WTC11 (cell line): ENCODE results near the gene DDX39B. TPM values are rescaled to one million over a fixed set of nuclear protein-coding genes. Genes with fewer than 3 reads are reported as not detected.
A peak's percentile ranks its signal among the peaks of the same experiment; 100 is the strongest.

Experiments
- ATAC-seq: fragments of 200-7000 bp; cut with Tn5 transposase; 2 replicates; pipeline ENCODE4 v1.10.0; 2021; ENCODE audit warnings: mild to moderate bottlenecking, moderate library complexity
- CTCF ChIA-PET: fragments of 300-600 bp; sonication (Branson Sonifier 250); formaldehyde crosslinking; loops from one replicate; lab custom pipeline; 2021; ENCODE audit warnings: antibody characterized with exemption; lab: Charles Lee
- POLR2A ChIA-PET: fragments of 350-600 bp; sonication (Branson Sonifier 250); formaldehyde crosslinking; loops from one replicate; lab custom pipeline; 2021; ENCODE audit warnings: antibody characterized with exemption; lab: Charles Lee
- DNase-seq: peaks from one replicate; pipeline ENCODE4 v3.0.0; 2021; ENCODE audit warnings: low spot score
- H3K27ac Mint-ChIP-seq: 2 replicates; pipeline ENCODE4 v1.8.0; 2021; ENCODE audit warnings: mixed read lengths
- H3K27me3 Mint-ChIP-seq: 2 replicates; pipeline ENCODE4 v1.8.0; 2021; ENCODE audit warnings: low read depth, mild to moderate bottlenecking, moderate library complexity, mixed read lengths
- H3K36me3 Mint-ChIP-seq: 2 replicates; pipeline ENCODE4 v1.8.0; 2021; ENCODE audit warnings: mixed read lengths
- H3K4me1 Mint-ChIP-seq: 2 replicates; pipeline ENCODE4 v1.8.0; 2022; ENCODE audit warnings: mixed read lengths
- H3K4me3 Mint-ChIP-seq: 2 replicates; pipeline ENCODE4 v1.8.0; 2021; ENCODE audit warnings: mild to moderate bottlenecking, moderate library complexity, mixed read lengths
- H3K9me3 Mint-ChIP-seq: 2 replicates; pipeline ENCODE4 v1.8.0; 2021; ENCODE audit warnings: mixed read lengths
- E2F5 ChIP-seq: sonication (generic); formaldehyde crosslinking; IDR thresholded peaks from 2 replicates; pipeline ENCODE4 v1.8.1; 2022; ENCODE audit warnings: mild to moderate bottlenecking, moderate library complexity, missing genetic modification reagents
- ELF4 ChIP-seq: sonication (generic); formaldehyde crosslinking; IDR thresholded peaks from 2 replicates; pipeline ENCODE4 v1.8.1; 2022; ENCODE audit warnings: low read depth, mild to moderate bottlenecking, moderate library complexity, missing genetic modification reagents
- EMX1 ChIP-seq: fragments of 250-450 bp; sonication (Bioruptor Pico); IDR thresholded peaks from 2 replicates; pipeline ENCODE4 v1.8.0; 2021; ENCODE audit warnings: mild to moderate bottlenecking
- ETV6 ChIP-seq: sonication (generic); formaldehyde crosslinking; IDR thresholded peaks from 2 replicates; pipeline ENCODE4 v1.8.1; 2022; ENCODE audit warnings: mild to moderate bottlenecking, missing genetic modification reagents
- FOXK1 ChIP-seq: sonication (generic); formaldehyde crosslinking; IDR thresholded peaks from 2 replicates; pipeline ENCODE4 v1.8.0; 2022; ENCODE audit warnings: mild to moderate bottlenecking, moderate library complexity, missing genetic modification reagents
- GABPB1 ChIP-seq: sonication (generic); formaldehyde crosslinking; IDR thresholded peaks from 2 replicates; pipeline ENCODE4 v1.8.1; 2023; ENCODE audit warnings: mild to moderate bottlenecking, missing genetic modification reagents
- HMGA2 ChIP-seq: fragments of 250-450 bp; sonication (Bioruptor Pico); IDR thresholded peaks from 2 replicates; pipeline ENCODE4 v1.4.0; 2021; ENCODE audit warnings: mild to moderate bottlenecking, moderate library complexity
- KAT7 ChIP-seq: sonication (generic); formaldehyde crosslinking; IDR thresholded peaks from 2 replicates; pipeline ENCODE4 v1.8.1; 2023; ENCODE audit warnings: missing genetic modification reagents, mild to moderate bottlenecking, borderline replicate concordance
- RORB ChIP-seq: fragments of 250-450 bp; sonication (Bioruptor Pico); IDR thresholded peaks from 2 replicates; pipeline ENCODE4 v1.9.0; 2021; ENCODE audit warnings: mild to moderate bottlenecking
- SMAD3 ChIP-seq: sonication (generic); formaldehyde crosslinking; IDR thresholded peaks from 2 replicates; pipeline ENCODE4 v1.8.0; 2022; ENCODE audit warnings: missing genetic modification reagents, mild to moderate bottlenecking, borderline replicate concordance
- SOX15 ChIP-seq: fragments of 250-450 bp; sonication (Bioruptor Pico); IDR thresholded peaks from 2 replicates; pipeline ENCODE4 v1.9.0; 2021; ENCODE audit warnings: mild to moderate bottlenecking
- TEAD1 ChIP-seq: sonication (generic); formaldehyde crosslinking; IDR thresholded peaks from 2 replicates; pipeline ENCODE4 v1.8.0; 2022; ENCODE audit warnings: mild to moderate bottlenecking, missing genetic modification reagents
- ZNF219 ChIP-seq: sonication (generic); formaldehyde crosslinking; IDR thresholded peaks from 2 replicates; pipeline ENCODE4 v1.8.0; 2023; ENCODE audit warnings: missing genetic modification reagents, mild to moderate bottlenecking, borderline replicate concordance
- ZNF396 ChIP-seq: fragments of 250-450 bp; sonication (Bioruptor Pico); IDR thresholded peaks from 2 replicates; pipeline ENCODE4 v1.8.0; 2021; ENCODE audit warnings: mild to moderate bottlenecking, moderate library complexity, borderline replicate concordance
- ZNF512 ChIP-seq: sonication (generic); formaldehyde crosslinking; IDR thresholded peaks from 2 replicates; pipeline ENCODE4 v1.8.1; 2022; ENCODE audit warnings: missing genetic modification reagents, borderline replicate concordance
- ZNF671 ChIP-seq: fragments of 250-450 bp; sonication (Bioruptor Pico); IDR thresholded peaks from 2 replicates; pipeline ENCODE4 v1.8.0; 2021; ENCODE audit warnings: mild to moderate bottlenecking
- total RNA-seq: library from RNA; stranded (reverse); gene quantifications from 3 replicates; pipeline ENCODE4 v1.2.3, GENCODE V29; 2021
- TF ChIP-seq, protein P1 (sequence below): sonication (generic); formaldehyde crosslinking; IDR thresholded peaks from 2 replicates; pipeline ENCODE4 v1.8.0; 2022; ENCODE audit warnings: mild to moderate bottlenecking, missing genetic modification reagents
- TF ChIP-seq, protein P2 (sequence below): fragments of 250-450 bp; sonication (Bioruptor Pico); IDR thresholded peaks from 2 replicates; pipeline ENCODE4 v1.9.0; 2021; ENCODE audit warnings: moderate library complexity, mild to moderate bottlenecking, inconsistent platforms, borderline replicate concordance
- TF ChIP-seq, protein P3 (sequence below): sonication (generic); formaldehyde crosslinking; IDR thresholded peaks from 2 replicates; pipeline ENCODE4 v1.8.1; 2023; ENCODE audit warnings: mild to moderate bottlenecking, missing genetic modification reagents, borderline replicate concordance
- TF ChIP-seq, protein P4 (sequence below): sonication (generic); formaldehyde crosslinking; IDR thresholded peaks from 2 replicates; pipeline ENCODE4 v1.8.1; 2022; ENCODE audit warnings: low read depth, missing genetic modification reagents, borderline replicate concordance

Gene DDX39B
- total RNA-seq, 1 experiment from 2014 or later = 712 TPM

- DNase-seq (no peak), ATAC-seq (no peak)
- Mint-ChIP-seq H3K4me1 (peaks cover 46% of the 10 kb centered on the region), H3K9me3 (no peaks in the 10 kb centered on the region), H3K27me3 (no peaks in the 10 kb centered on the region), H3K4me3 (peak overlapping the region; percentile 99), H3K27ac (peak overlapping the region; percentile 98), H3K36me3 (peaks cover 49% of the 10 kb centered on the region)
- TF ChIP-seq RORB (CRISPR knock-in tag) = no peak
- no peak for TF ChIP-seq ZNF396
- no peak for TF ChIP-seq ZNF512 (CRISPR knock-in tag)
- TF ChIP-seq SOX15 = no peak
- TF ChIP-seq, protein P1, sequence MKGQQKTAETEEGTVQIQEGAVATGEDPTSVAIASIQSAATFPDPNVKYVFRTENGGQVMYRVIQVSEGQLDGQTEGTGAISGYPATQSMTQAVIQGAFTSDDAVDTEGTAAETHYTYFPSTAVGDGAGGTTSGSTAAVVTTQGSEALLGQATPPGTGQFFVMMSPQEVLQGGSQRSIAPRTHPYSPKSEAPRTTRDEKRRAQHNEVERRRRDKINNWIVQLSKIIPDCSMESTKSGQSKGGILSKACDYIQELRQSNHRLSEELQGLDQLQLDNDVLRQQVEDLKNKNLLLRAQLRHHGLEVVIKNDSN (CRISPR knock-in tag) = no peak
- TF ChIP-seq, protein P2, sequence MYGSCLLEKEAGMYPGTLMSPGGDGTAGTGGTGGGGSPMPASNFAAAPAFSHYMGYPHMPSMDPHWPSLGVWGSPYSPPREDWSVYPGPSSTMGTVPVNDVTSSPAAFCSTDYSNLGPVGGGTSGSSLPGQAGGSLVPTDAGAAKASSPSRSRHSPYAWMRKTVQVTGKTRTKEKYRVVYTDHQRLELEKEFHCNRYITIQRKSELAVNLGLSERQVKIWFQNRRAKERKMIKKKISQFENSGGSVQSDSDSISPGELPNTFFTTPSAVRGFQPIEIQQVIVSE = no peak
- 0 out of 2 replicates have a peak, but pooled peaks have one; percentile 18 for TF ChIP-seq FOXK1 (CRISPR knock-in tag)
- no peak for TF ChIP-seq SMAD3 (CRISPR knock-in tag)
- TF ChIP-seq ETV6 (CRISPR knock-in tag) = no peak
- TF ChIP-seq E2F5 (CRISPR knock-in tag) = no peak
- TF ChIP-seq ELF4 (CRISPR knock-in tag) = no peak
- TF ChIP-seq ZNF219 = no peak
- no peak for TF ChIP-seq GABPB1 (CRISPR knock-in tag)
- TF ChIP-seq KAT7 (CRISPR knock-in tag) = 0 out of 2 replicates have a peak, but pooled peaks have one; percentile 81
- TF ChIP-seq, protein P3, sequence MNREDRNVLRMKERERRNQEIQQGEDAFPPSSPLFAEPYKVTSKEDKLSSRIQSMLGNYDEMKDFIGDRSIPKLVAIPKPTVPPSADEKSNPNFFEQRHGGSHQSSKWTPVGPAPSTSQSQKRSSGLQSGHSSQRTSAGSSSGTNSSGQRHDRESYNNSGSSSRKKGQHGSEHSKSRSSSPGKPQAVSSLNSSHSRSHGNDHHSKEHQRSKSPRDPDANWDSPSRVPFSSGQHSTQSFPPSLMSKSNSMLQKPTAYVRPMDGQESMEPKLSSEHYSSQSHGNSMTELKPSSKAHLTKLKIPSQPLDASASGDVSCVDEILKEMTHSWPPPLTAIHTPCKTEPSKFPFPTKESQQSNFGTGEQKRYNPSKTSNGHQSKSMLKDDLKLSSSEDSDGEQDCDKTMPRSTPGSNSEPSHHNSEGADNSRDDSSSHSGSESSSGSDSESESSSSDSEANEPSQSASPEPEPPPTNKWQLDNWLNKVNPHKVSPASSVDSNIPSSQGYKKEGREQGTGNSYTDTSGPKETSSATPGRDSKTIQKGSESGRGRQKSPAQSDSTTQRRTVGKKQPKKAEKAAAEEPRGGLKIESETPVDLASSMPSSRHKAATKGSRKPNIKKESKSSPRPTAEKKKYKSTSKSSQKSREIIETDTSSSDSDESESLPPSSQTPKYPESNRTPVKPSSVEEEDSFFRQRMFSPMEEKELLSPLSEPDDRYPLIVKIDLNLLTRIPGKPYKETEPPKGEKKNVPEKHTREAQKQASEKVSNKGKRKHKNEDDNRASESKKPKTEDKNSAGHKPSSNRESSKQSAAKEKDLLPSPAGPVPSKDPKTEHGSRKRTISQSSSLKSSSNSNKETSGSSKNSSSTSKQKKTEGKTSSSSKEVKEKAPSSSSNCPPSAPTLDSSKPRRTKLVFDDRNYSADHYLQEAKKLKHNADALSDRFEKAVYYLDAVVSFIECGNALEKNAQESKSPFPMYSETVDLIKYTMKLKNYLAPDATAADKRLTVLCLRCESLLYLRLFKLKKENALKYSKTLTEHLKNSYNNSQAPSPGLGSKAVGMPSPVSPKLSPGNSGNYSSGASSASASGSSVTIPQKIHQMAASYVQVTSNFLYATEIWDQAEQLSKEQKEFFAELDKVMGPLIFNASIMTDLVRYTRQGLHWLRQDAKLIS (CRISPR knock-in tag) = no peak
- TF ChIP-seq TEAD1 = no peak
- no peak for TF ChIP-seq ZNF671
- TF ChIP-seq, protein P4, sequence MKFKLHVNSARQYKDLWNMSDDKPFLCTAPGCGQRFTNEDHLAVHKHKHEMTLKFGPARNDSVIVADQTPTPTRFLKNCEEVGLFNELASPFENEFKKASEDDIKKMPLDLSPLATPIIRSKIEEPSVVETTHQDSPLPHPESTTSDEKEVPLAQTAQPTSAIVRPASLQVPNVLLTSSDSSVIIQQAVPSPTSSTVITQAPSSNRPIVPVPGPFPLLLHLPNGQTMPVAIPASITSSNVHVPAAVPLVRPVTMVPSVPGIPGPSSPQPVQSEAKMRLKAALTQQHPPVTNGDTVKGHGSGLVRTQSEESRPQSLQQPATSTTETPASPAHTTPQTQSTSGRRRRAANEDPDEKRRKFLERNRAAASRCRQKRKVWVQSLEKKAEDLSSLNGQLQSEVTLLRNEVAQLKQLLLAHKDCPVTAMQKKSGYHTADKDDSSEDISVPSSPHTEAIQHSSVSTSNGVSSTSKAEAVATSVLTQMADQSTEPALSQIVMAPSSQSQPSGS = no peak
- TF ChIP-seq EMX1 (CRISPR knock-in tag) = 0 out of 2 replicates have a peak, but pooled peaks have one; percentile 11
- no peak for TF ChIP-seq HMGA2
- ChIA-PET CTCF (interaction anchor here (0.7 to 4.8 kb wide), 8 partner anchors 10 to 454 kb away, joined by 3 to 23 read pairs (median 6); partner anchors contain the start of gene LST1), POLR2A (interaction anchor here (0.5 to 2.5 kb wide), 16 partner anchors 10 to 308 kb away, joined by 3 to 22 read pairs (median 4); partner anchors contain the start of genes BAG6, DDAH2, GPANK1 and HSPA1B)
Observed at GRCh38 chr6:31541059-31541657, 645 bp downstream of the DDX39B start.
